GM12874 (cell line): ENCODE results near the gene CCDC80.

Experiments used
- CTCF ChIP-seq: IDR thresholded peaks from 2 replicates; pipeline ENCODE4 v1.5.1; 2011; ENCODE audit warnings: low read depth, mild to moderate bottlenecking, control low read depth, low read length, moderate library complexity; ENCODE audit not compliant: insufficient read depth

The CCDC80 gene

GRCh38 chr3:112685956-112686799 lies 45.2 kb upstream of the CCDC80 start:
- TF ChIP-seq CTCF: no peak

- TF ChIP-seq CTCF: no peak
These were observed 44.5 kb upstream of the CCDC80 start for GRCh38 chr3:112685420-112685819.

GRCh38 chr3:112682361-112682760 lies 41.4 kb upstream of the CCDC80 start:
- no peak for TF ChIP-seq CTCF

- TF ChIP-seq CTCF: no peak
These were observed 40.9 kb upstream of the CCDC80 start for GRCh38 chr3:112681822-112682325.

GRCh38 chr3:112676659-112677234 lies 35.8 kb upstream of the CCDC80 start:
- TF ChIP-seq CTCF: no peak

GRCh38 chr3:112675943-112676535 lies 35.1 kb upstream of the CCDC80 start:
- no peak for TF ChIP-seq CTCF

GRCh38 chr3:112675349-112675748 lies 34.4 kb upstream of the CCDC80 start:
- no peak for TF ChIP-seq CTCF
